ENCODE measurements around the gene LAMB4.

The LAMB4 gene

DNA sequence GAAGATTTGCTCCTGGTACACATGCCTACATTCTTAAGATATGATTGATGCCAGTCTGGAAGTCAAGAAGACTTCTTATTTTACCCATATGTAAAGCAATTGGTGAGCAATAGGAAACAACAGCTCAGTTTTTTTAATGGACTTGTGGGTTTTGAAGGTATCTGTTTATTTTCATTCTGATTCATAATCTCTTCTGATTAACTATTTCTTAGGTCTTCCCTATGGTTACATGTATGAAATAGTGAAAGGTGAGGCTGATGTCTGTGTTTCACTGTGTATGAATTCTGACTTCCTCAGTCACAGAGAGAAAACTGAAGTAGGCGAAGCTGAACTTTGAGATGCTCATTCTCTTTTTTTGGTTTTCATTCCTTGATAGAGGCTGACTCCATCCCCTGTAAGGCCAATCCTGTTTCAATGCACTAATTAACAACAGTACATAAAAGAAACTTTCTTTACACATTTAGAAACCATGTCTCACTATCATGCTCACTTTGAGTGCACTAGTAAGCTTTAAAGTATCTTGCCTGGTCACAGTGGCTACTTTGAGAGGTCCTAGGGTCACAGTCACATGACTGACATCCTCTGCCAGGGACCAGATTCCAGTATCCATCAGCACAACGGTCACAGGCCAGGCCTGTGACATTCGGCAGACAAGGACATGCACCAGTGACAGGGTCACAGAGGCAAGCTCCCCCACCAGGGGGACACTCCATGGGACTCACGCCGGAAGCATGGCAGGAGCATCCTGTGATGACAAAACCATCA is 67.7 kb downstream of the LAMB4 start:
- Histone ChIP-seq H3K27me3 (replicated peaks; ENCODE audit: control insufficient read depth, insufficient read depth, low read length) (no peaks in the 10 kb centered on the region; the same call in 1 of the 2 replicates), H3K36me3 (ENCODE audit: control insufficient read depth, insufficient read depth, low read length) (no peaks in the 10 kb centered on the region), H3K4me3 (replicated peaks; ENCODE audit: low read depth, low read length) (no peak overlapping the region)
- TF ChIP-seq, protein P1, sequence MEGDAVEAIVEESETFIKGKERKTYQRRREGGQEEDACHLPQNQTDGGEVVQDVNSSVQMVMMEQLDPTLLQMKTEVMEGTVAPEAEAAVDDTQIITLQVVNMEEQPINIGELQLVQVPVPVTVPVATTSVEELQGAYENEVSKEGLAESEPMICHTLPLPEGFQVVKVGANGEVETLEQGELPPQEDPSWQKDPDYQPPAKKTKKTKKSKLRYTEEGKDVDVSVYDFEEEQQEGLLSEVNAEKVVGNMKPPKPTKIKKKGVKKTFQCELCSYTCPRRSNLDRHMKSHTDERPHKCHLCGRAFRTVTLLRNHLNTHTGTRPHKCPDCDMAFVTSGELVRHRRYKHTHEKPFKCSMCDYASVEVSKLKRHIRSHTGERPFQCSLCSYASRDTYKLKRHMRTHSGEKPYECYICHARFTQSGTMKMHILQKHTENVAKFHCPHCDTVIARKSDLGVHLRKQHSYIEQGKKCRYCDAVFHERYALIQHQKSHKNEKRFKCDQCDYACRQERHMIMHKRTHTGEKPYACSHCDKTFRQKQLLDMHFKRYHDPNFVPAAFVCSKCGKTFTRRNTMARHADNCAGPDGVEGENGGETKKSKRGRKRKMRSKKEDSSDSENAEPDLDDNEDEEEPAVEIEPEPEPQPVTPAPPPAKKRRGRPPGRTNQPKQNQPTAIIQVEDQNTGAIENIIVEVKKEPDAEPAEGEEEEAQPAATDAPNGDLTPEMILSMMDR (IDR thresholded peaks at IDR 0.05; ENCODE audit: insufficient read depth, low read length, poor library complexity, severe bottlenecking), result no peak
- DNase-seq (ENCODE audit: extremely low read depth, insufficient read length), result no peak

GRCh38 chr7:108059526-108059925 is 70.6 kb downstream of the LAMB4 start:
- Histone ChIP-seq H3K36me3 (ENCODE audit: control insufficient read depth, insufficient read depth, low read length) (no peaks in the 10 kb centered on the region), H3K27me3 (replicated peaks; ENCODE audit: control insufficient read depth, insufficient read depth, low read length) (no peaks in the 10 kb centered on the region; the same call in 1 of the 2 replicates), H3K4me3 (replicated peaks; ENCODE audit: low read depth, low read length) (no peak overlapping the region)
- no peak for DNase-seq (ENCODE audit: extremely low read depth, insufficient read length)
- TF ChIP-seq, protein P1 (IDR thresholded peaks at IDR 0.05; ENCODE audit: insufficient read depth, low read length, poor library complexity, severe bottlenecking), result no peak

DNA sequence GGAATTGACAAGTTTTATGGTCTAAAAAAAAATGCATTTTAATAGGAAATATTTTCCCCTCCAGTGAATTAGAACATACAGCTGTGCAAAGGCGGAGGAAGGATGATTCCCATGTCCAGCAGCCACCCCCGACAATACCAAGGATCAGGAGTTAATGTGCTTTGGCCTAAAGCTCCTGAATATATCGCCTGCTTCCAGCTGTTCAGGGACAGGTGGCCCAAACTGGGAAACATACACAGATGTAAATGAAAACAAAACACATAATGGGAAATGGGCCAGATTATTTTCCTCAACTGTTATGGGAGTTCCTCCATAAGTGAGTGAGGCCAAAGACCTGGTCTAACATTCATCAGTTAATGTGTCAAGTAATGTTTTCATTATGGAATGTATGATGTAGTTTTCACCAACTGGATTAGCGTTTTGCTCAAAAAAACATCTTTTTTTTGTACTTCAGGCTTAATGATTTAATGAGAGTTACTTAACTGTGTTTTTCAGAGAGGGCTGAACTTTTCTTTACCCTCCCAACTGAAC is 72.1 kb downstream of the LAMB4 start:
- Histone ChIP-seq H3K36me3 (ENCODE audit: control insufficient read depth, insufficient read depth, low read length) (no peaks in the 10 kb centered on the region), H3K4me3 (replicated peaks; ENCODE audit: low read depth, low read length) (no peak overlapping the region), H3K27me3 (replicated peaks; ENCODE audit: control insufficient read depth, insufficient read depth, low read length) (no peaks in the 10 kb centered on the region; the same call in 1 of the 2 replicates)
- no peak for DNase-seq (ENCODE audit: extremely low read depth, insufficient read length)
- TF ChIP-seq, protein P1 (IDR thresholded peaks at IDR 0.05; ENCODE audit: insufficient read depth, low read length, poor library complexity, severe bottlenecking), result no peak

DNA sequence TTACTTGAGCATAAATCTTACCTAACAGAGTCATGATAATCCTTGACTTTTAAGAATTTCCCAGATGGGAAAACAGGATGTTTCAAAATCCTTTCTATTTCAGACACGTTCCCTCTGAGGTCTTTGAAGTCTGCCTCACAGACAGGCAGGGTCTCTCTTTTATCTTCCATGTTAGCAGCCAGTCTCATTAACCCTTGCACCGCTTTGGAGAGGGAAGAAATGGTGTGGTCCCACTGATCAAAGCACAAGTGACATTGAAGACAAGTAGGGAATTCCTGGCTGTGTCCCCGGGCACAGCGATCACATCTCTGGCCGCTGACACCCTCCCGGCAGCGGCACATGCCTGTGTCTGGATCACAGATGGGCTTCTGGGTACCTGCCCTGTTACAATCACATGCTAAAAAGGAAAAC is 74.5 kb downstream of the LAMB4 start:
- no peak overlapping the region for H3K4me3 ChIP-seq (replicated peaks; ENCODE audit: low read depth, low read length)
- DNase-seq (ENCODE audit: extremely low read depth, insufficient read length), result no peak
- H3K36me3 ChIP-seq (ENCODE audit: control insufficient read depth, insufficient read depth, low read length), result no peaks in the 10 kb centered on the region
- no peaks in the 10 kb centered on the region; the same call in 1 of the 2 replicates for H3K27me3 ChIP-seq (replicated peaks; ENCODE audit: control insufficient read depth, insufficient read depth, low read length)
- TF ChIP-seq, protein P1 (IDR thresholded peaks at IDR 0.05; ENCODE audit: insufficient read depth, low read length, poor library complexity, severe bottlenecking), result no peak

DNA sequence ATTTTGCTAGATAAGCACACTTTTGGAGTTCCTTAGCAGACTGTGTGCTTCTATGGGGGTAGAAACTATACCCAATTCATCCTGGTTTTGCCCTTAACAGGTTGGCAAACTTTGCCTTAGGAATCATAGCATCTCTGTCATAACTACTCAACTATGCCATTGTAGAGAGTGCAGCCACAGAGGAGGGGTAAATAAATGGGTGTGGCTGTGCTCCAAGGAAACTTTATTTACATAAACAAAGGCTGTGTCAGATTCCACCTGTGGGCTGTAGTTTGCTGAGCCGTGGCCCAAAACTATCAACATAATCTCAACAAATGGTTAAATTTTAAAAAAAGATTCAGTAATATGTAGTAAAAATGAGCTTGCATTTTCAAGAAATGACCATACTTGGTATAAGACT is 75.6 kb downstream of the LAMB4 start:
- Histone ChIP-seq H3K27me3 (replicated peaks; ENCODE audit: control insufficient read depth, insufficient read depth, low read length) (no peaks in the 10 kb centered on the region; the same call in 1 of the 2 replicates), H3K36me3 (ENCODE audit: control insufficient read depth, insufficient read depth, low read length) (no peaks in the 10 kb centered on the region), H3K4me3 (replicated peaks; ENCODE audit: low read depth, low read length) (no peak overlapping the region)
- DNase-seq (ENCODE audit: extremely low read depth, insufficient read length), result no peak
- TF ChIP-seq, protein P1 (IDR thresholded peaks at IDR 0.05; ENCODE audit: insufficient read depth, low read length, poor library complexity, severe bottlenecking), result no peak

All from GM06990 (cell line).